Cardiac muscle cell (in vitro differentiated cells and primary cell): ENCODE results near the gene FHL1. TPM values are rescaled to one million over a fixed set of nuclear protein-coding genes. Genes with fewer than 3 reads are reported as not detected.

Experiments used
- DNase-seq, 2 donors: peaks; one replicate each; pipeline versions ENCODE4 v3.0.0 to v3.0.0-alpha.2; 2010 to 2017; ENCODE audit warnings: low read depth in 1 of 2, low spot score in 1 of 2
- H3K27ac ChIP-seq: fragments of 200-600 bp; sonication (generic); 2 replicates; pipeline ENCODE4 v1.5.1; 2016
- H3K27me3 ChIP-seq: fragments of 200-600 bp; sonication (generic); 2 replicates; pipeline ENCODE4 v1.6.0; 2016; ENCODE audit warnings: control low read depth
- H3K36me3 ChIP-seq: fragments of 200-600 bp; sonication (generic); 2 replicates; pipeline ENCODE4 v1.5.1; 2016; ENCODE audit warnings: control low read depth
- H3K4me1 ChIP-seq: fragments of 200-600 bp; sonication (generic); 2 replicates; pipeline ENCODE4 v1.8.1; 2017; ENCODE audit warnings: low read depth, mild to moderate bottlenecking, mixed run types
- H3K4me3 ChIP-seq: fragments of 200-600 bp; sonication (generic); 2 replicates; pipeline ENCODE4 v1.5.1; 2016; ENCODE audit warnings: mild to moderate bottlenecking
- H3K9me3 ChIP-seq: fragments of 200-600 bp; sonication (generic); 2 replicates; pipeline ENCODE4 v1.5.1; 2017; ENCODE audit warnings: low read depth, mild to moderate bottlenecking, control low read depth
- CTCF ChIP-seq: IDR thresholded peaks from 2 replicates; pipeline ENCODE4 v1.5.1; 2012; ENCODE audit warnings: low read depth, mild to moderate bottlenecking, low read length
- polyA plus RNA-seq: library from polyadenylated mRNA; unstranded; fragments of >200 nt; fragmentation: Nextera tagmentation; extraction: Ambion mirVana; gene quantifications from 2 replicates; pipeline ENCODE4 v1.2.1, GENCODE V29; 2016
- total RNA-seq: library from RNA; depleted of rRNA; stranded (reverse); fragments of >200 nt; gene quantifications from 2 replicates; pipeline ENCODE4 v1.2.3, GENCODE V29; 2016

The FHL1 gene
- total and polyA plus RNA-seq, 2 experiments from 2014 or later: 23.5 to 38.9 TPM

GRCh38 chrX:136207546-136207945, 60.2 kb downstream of the FHL1 start:
- Histone ChIP-seq H3K36me3 (no peaks in the 10 kb centered on the region), H3K27me3 (no peaks in the 10 kb centered on the region), H3K27ac (no peak overlapping the region), H3K9me3 (no peaks in the 10 kb centered on the region), H3K4me1 (no peaks in the 10 kb centered on the region), H3K4me3 (no peak overlapping the region)
- no peak for DNase-seq
- no peak for TF ChIP-seq CTCF

- no peaks in the 10 kb centered on the region for H3K36me3 ChIP-seq
- TF ChIP-seq CTCF: peak; percentile 62
- H3K27ac ChIP-seq: no peak overlapping the region
- no peaks in the 10 kb centered on the region for H3K4me1 ChIP-seq
- peak; percentile 33 to 71 for DNase-seq
- no peaks in the 10 kb centered on the region for H3K9me3 ChIP-seq
- H3K4me3 ChIP-seq: no peak overlapping the region
- H3K27me3 ChIP-seq: no peaks in the 10 kb centered on the region
These were observed 61.8 kb downstream of the FHL1 start for GRCh38 chrX:136209016-136209738.

GRCh38 chrX:136209751-136210150, 62.4 kb downstream of the FHL1 start:
- Histone ChIP-seq H3K4me3 (no peak overlapping the region), H3K9me3 (no peaks in the 10 kb centered on the region), H3K36me3 (no peaks in the 10 kb centered on the region), H3K27me3 (no peaks in the 10 kb centered on the region), H3K27ac (no peak overlapping the region), H3K4me1 (no peaks in the 10 kb centered on the region)
- no peak for DNase-seq
- no peak for TF ChIP-seq CTCF

GRCh38 chrX:136210243-136210642, 62.9 kb downstream of the FHL1 start:
- no peak for TF ChIP-seq CTCF
- H3K27me3 ChIP-seq: no peaks in the 10 kb centered on the region

GRCh38 chrX:136210806-136211205, 63.5 kb downstream of the FHL1 start:
- no peak for TF ChIP-seq CTCF
- Histone ChIP-seq H3K4me1 (no peaks in the 10 kb centered on the region), H3K4me3 (no peak overlapping the region), H3K9me3 (no peaks in the 10 kb centered on the region), H3K36me3 (no peaks in the 10 kb centered on the region), H3K27me3 (no peaks in the 10 kb centered on the region), H3K27ac (no peak overlapping the region)
- peak in 1 of 2 donors; percentile 64 for DNase-seq

More at GRCh38 chrX:136210243-136210642, 62.9 kb downstream of the FHL1 start:
- DNase-seq: peak; percentile 23 to 29
- Histone ChIP-seq H3K4me1 (no peaks in the 10 kb centered on the region), H3K27ac (no peak overlapping the region), H3K36me3 (no peaks in the 10 kb centered on the region), H3K4me3 (no peak overlapping the region), H3K9me3 (no peaks in the 10 kb centered on the region)
